ENCODE measurements around the gene ITPKB. TPM values are rescaled to one million over a fixed set of nuclear protein-coding genes. Genes with fewer than 3 reads are reported as not detected.

The ITPKB gene
- total RNA-seq, 2 donors from 2014 or later, result 22.4 to 28.3 TPM

DNA sequence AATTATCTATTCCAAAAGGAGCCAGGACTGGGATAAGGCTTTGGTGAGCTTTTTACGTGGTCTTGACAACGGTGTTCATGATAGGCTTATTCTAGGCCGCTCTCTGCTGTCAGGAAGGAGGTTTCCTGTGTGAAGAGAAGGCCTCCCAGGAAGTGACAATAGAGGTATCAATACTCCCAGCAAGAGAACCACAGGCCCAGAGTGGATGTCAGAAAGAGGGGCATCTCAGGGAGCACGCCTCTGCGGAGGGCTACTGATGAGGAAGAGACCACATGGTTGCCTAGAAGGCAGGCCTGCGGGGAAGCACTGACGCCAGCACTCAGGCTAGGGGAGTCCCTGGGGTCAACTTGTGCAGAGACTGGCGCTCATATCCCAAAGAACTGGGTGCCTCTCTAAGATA is 60.4 kb downstream of the ITPKB start:
- Mint-ChIP-seq H3K27ac (no peak overlapping the region), H3K9me3 (no peaks in the 10 kb centered on the region), H3K4me1 (peaks cover 44% of the 10 kb centered on the region), H3K4me3 (no peak overlapping the region), H3K27me3 (ENCODE audit: insufficient read depth) (peaks cover 16% of the 10 kb centered on the region), H3K36me3 (ENCODE audit: low read depth) (peaks cover 8% of the 10 kb centered on the region)
- H3K9me3 ChIP-seq (ENCODE audit: control insufficient read depth, low read length), result no peaks in the 10 kb centered on the region
- no peak overlapping the region for H3K9ac ChIP-seq (ENCODE audit: extremely low read depth, low read length, poor library complexity, severe bottlenecking)
- no peak overlapping the region for H3K4me3 ChIP-seq (ENCODE audit: low read length)
- no peaks in the 10 kb centered on the region for H3K27me3 ChIP-seq (ENCODE audit: control insufficient read depth, insufficient read depth, low read length, poor library complexity, severe bottlenecking)
- TF ChIP-seq, protein P1, sequence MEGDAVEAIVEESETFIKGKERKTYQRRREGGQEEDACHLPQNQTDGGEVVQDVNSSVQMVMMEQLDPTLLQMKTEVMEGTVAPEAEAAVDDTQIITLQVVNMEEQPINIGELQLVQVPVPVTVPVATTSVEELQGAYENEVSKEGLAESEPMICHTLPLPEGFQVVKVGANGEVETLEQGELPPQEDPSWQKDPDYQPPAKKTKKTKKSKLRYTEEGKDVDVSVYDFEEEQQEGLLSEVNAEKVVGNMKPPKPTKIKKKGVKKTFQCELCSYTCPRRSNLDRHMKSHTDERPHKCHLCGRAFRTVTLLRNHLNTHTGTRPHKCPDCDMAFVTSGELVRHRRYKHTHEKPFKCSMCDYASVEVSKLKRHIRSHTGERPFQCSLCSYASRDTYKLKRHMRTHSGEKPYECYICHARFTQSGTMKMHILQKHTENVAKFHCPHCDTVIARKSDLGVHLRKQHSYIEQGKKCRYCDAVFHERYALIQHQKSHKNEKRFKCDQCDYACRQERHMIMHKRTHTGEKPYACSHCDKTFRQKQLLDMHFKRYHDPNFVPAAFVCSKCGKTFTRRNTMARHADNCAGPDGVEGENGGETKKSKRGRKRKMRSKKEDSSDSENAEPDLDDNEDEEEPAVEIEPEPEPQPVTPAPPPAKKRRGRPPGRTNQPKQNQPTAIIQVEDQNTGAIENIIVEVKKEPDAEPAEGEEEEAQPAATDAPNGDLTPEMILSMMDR (conservative IDR thresholded peaks at IDR 0.05), result no peak
- no peak for DNase-seq
- WGBS, 2 experiments (ENCODE audit: insufficient coverage in 1 of 2, insufficient read length in 1 of 2), result 87 to 89% methylated on average over 7 to 8 of the region's 8 CpGs
- peaks cover 17% of the 10 kb centered on the region for H3K4me1 ChIP-seq (ENCODE audit: control insufficient read depth, insufficient read depth, low read length)
- no peak overlapping the region for H3K27ac ChIP-seq (ENCODE audit: low read depth, low read length)
- H3K36me3 ChIP-seq (ENCODE audit: control insufficient read depth, insufficient read depth, low read length), result no peaks in the 10 kb centered on the region

DNA sequence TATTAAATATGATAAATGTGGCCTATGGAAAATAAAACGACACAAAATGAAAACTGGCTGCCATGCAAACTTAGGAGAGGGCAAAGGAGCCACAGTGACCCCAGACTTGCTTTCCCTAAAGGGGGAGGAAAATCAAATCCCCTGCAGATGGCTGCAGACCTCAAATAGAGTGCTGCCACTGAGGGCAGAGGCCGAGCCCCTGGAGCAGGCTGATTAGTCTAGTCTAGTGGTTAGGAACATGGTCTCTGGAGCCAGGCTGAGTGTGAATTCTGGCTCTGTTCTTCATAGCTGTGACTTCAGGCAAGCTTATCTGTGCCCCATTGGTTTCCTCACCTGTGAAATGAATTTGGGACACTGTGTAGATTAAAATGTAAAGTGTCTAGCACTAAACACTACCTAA is 60.8 kb downstream of the ITPKB start:
- Histone ChIP-seq H3K27ac (ENCODE audit: low read depth, low read length) (no peak overlapping the region), H3K4me3 (ENCODE audit: low read length) (no peak overlapping the region), H3K36me3 (ENCODE audit: control insufficient read depth, insufficient read depth, low read length) (no peaks in the 10 kb centered on the region), H3K27me3 (ENCODE audit: control insufficient read depth, insufficient read depth, low read length, poor library complexity, severe bottlenecking) (no peaks in the 10 kb centered on the region), H3K9ac (ENCODE audit: extremely low read depth, low read length, poor library complexity, severe bottlenecking) (no peak overlapping the region), H3K9me3 (ENCODE audit: control insufficient read depth, low read length) (no peaks in the 10 kb centered on the region), H3K4me1 (ENCODE audit: control insufficient read depth, insufficient read depth, low read length) (peaks cover 17% of the 10 kb centered on the region)
- TF ChIP-seq, protein P1 (conservative IDR thresholded peaks at IDR 0.05), result no peak
- peaks cover 14% of the 10 kb centered on the region for H3K27me3 Mint-ChIP-seq (ENCODE audit: insufficient read depth)
- H3K4me1 Mint-ChIP-seq, result peaks cover 44% of the 10 kb centered on the region
- 94 to 100% methylated on average over 1 to 2 of the region's 2 CpGs for WGBS, 2 experiments (ENCODE audit: insufficient coverage in 1 of 2, insufficient read length in 1 of 2)
- no peak for DNase-seq
- H3K27ac Mint-ChIP-seq, result no peak overlapping the region
- H3K9me3 Mint-ChIP-seq, result no peaks in the 10 kb centered on the region
- H3K4me3 Mint-ChIP-seq, result no peak overlapping the region
- peaks cover 8% of the 10 kb centered on the region for H3K36me3 Mint-ChIP-seq (ENCODE audit: low read depth)

DNA sequence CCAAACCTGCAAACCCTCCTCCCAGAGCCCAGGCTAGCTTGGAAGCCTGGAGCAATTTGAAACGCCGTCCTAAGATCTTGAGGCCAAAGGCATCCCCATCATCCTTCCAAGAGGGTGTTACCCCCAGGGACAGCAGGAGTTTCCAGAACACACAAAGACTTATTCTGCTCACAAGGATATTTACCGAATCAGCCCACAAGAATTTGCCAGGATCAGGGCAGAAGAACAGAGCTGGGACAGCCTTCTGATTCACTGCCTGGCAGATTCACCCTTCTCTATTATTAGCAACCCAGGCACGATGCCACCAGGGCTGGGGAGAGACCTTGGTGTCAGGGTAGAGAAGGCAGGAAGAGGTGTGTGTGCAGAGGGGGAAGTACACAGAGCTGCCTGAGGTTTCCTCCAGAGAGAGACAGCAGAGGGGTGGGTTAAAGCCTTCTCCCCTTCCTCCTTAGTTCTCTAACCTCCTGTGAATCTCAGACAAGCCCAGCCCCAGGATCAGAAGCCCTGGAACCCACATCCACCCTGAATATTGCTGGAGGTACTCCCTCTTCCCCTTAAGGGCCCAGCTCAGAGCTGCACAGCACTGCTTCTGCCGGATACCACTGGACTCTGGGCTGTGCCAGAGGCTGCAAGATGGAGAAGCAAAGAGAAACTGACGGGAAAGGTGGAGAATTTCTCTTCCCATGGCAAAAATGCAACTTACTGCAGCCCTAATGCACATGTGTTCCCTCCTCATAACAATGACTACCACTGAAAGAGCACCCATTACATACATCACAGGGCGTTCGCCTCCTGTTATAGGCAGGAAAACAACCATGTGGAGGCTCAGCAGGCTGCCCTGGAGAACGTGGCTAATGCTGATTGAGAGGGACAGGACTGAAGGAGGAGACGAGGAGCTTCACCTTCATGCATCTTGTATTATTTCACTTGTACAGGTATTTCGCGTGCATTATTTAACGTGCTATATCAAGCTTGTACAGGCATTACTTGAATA is 61.8 kb downstream of the ITPKB start:
- H3K4me1 ChIP-seq (ENCODE audit: control insufficient read depth, insufficient read depth, low read length), result peaks cover 19% of the 10 kb centered on the region
- Mint-ChIP-seq H3K9me3 (no peaks in the 10 kb centered on the region), H3K4me3 (no peak overlapping the region), H3K27me3 (ENCODE audit: insufficient read depth) (peaks cover 9% of the 10 kb centered on the region), H3K36me3 (ENCODE audit: low read depth) (peaks cover 8% of the 10 kb centered on the region), H3K27ac (no peak overlapping the region), H3K4me1 (peaks cover 48% of the 10 kb centered on the region)
- H3K9ac ChIP-seq (ENCODE audit: extremely low read depth, low read length, poor library complexity, severe bottlenecking), result no peak overlapping the region
- H3K9me3 ChIP-seq (ENCODE audit: control insufficient read depth, low read length), result no peaks in the 10 kb centered on the region
- 80 to 84% methylated on average over 7 to 13 of the region's 13 CpGs for WGBS, 2 experiments (ENCODE audit: insufficient coverage in 1 of 2, insufficient read length in 1 of 2)
- no peak for DNase-seq
- no peak overlapping the region for H3K4me3 ChIP-seq (ENCODE audit: low read length)
- TF ChIP-seq, protein P1 (conservative IDR thresholded peaks at IDR 0.05), result no peak
- H3K36me3 ChIP-seq (ENCODE audit: control insufficient read depth, insufficient read depth, low read length), result no peaks in the 10 kb centered on the region
- no peaks in the 10 kb centered on the region for H3K27me3 ChIP-seq (ENCODE audit: control insufficient read depth, insufficient read depth, low read length, poor library complexity, severe bottlenecking)
- no peak overlapping the region for H3K27ac ChIP-seq (ENCODE audit: low read depth, low read length)
